CD4-positive, CD25-positive, alpha-beta regulatory T cell (primary cell): ENCODE data around the gene AP1S1. TPM values are rescaled to one million over a fixed set of nuclear protein-coding genes. Genes with fewer than 3 reads are reported as not detected.
"Not testable (repeated sequence)": the region's sequence is repeated elsewhere in the genome, so short reads cannot be mapped to it uniquely, and the experiment has no call there.

Experiments used
- ATAC-seq, 2 donors: fragments of 150-1000 bp; cut with Tn5 transposase; one replicate each; pipeline ENCODE4 v1.10.0; 2021; ENCODE audit warnings: low read depth in 2 of 2, moderate number of reproducible peaks in 2 of 2, moderate library complexity in 1 of 2
- DNase-seq, 3 donors: peaks; one replicate each; pipeline versions ENCODE4 v3.0.0 to v3.0.0-alpha.2; 2012 to 2022; ENCODE audit warnings: mixed read lengths in 1 of 3
- H3K27ac ChIP-seq: one replicate; pipeline ENCODE4 v1.7.0; 2013; ENCODE audit warnings: mild to moderate bottlenecking, low read length; ENCODE audit not compliant: insufficient read depth, poor library complexity, severe bottlenecking
- H3K27me3 ChIP-seq: one replicate; pipeline ENCODE4 v1.7.0; 2013; ENCODE audit warnings: low read length; ENCODE audit not compliant: control insufficient read depth, insufficient read depth
- H3K36me3 ChIP-seq: one replicate; pipeline ENCODE4 v1.7.0; 2013; ENCODE audit warnings: mild to moderate bottlenecking, low read length, moderate library complexity; ENCODE audit not compliant: control insufficient read depth, insufficient read depth
- H3K4me1 ChIP-seq: 2 replicates; pipeline ENCODE4 v1.7.0; 2013; ENCODE audit warnings: mild to moderate bottlenecking, low read length; ENCODE audit not compliant: insufficient read depth, control insufficient read depth, poor library complexity, severe bottlenecking
- H3K4me3 ChIP-seq: one replicate; pipeline ENCODE4 v1.7.0; 2013; ENCODE audit warnings: low read depth, mild to moderate bottlenecking, low read length, moderate library complexity
- H3K9me3 ChIP-seq, 2 experiments: 1 replicate in 1 of 2; 2 replicates in 1 of 2; pipeline ENCODE4 v1.7.0; 2013; ENCODE audit warnings: low read length in 2 of 2, mild to moderate bottlenecking in 1 of 2, moderate library complexity in 1 of 2; ENCODE audit not compliant: control insufficient read depth in 2 of 2
- H3K27ac Mint-ChIP-seq, 3 donors: one replicate each; pipeline ENCODE4 v1.8.0; 2020 to 2022; ENCODE audit warnings: mild to moderate bottlenecking in 3 of 3, mixed read lengths in 3 of 3, moderate library complexity in 2 of 3
- H3K27me3 Mint-ChIP-seq: one replicate; pipeline ENCODE4 v1.8.0; 2022; ENCODE audit warnings: mild to moderate bottlenecking, mixed read lengths
- H3K36me3 Mint-ChIP-seq: one replicate; pipeline ENCODE4 v1.8.0; 2020; ENCODE audit warnings: mixed read lengths
- H3K4me1 Mint-ChIP-seq, 4 donors: one replicate each; pipeline ENCODE4 v1.8.0; 2020 to 2022; ENCODE audit warnings: mixed read lengths in 4 of 4, mild to moderate bottlenecking in 1 of 4
- H3K4me3 Mint-ChIP-seq, 4 donors: one replicate each; pipeline ENCODE4 v1.8.0; 2020 to 2022; ENCODE audit warnings: mild to moderate bottlenecking in 4 of 4, mixed read lengths in 4 of 4, moderate library complexity in 3 of 4
- H3K9me3 Mint-ChIP-seq, 7 donors: one replicate each; pipeline ENCODE4 v1.8.0; 2020 to 2022; ENCODE audit warnings: mixed read lengths in 7 of 7, mild to moderate bottlenecking in 3 of 7, moderate library complexity in 2 of 7
- polyA plus RNA-seq, 4 donors: library from polyadenylated mRNA; unstranded; fragments of 300-500 nt; fragmentation: Illumina TruSeq; gene quantifications; one replicate each; pipeline ENCODE4 v1.2.3, GENCODE V29; 2021
- total RNA-seq: library from RNA; stranded (reverse); gene quantifications from one replicate; pipeline ENCODE4 v1.2.3, GENCODE V29; 2022

The AP1S1 gene
- total and polyA plus RNA-seq, 5 donors from 2014 or later, result 5.4 to 14.5 (median 7.1) TPM

DNA sequence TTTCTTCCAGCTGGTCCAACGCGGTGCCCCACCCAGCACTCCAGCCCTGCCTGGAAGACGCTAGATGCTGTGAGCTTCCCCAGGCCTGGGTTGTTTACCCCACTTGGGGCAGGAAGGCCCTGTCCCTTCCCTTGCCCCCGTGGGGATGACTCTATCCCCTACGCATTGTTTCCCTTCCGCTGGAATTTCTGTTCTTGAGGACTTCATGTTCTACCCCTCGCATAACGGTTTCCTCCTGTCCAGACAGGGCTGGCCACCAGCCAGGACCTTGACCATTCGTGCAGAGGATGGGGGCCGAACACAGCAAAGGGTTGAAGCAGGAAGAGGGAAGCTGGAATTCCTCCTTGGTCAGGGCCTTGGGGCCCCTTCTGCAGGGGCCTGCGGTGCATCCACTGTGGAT lies 42.0 kb upstream of the AP1S1 start:
- Mint-ChIP-seq H3K27ac (no peak overlapping the region), H3K4me1 (no peaks in the 10 kb centered on the region), H3K27me3 (peaks cover 19% of the 10 kb centered on the region), H3K4me3 (no peak overlapping the region), H3K36me3 (no peaks in the 10 kb centered on the region), H3K9me3 (peaks cover 0 to 2% (median 0%) of the 10 kb centered on the region in 7 donors)
- Histone ChIP-seq H3K4me3 (no peak overlapping the region), H3K27ac (no peak overlapping the region), H3K27me3 (no peaks in the 10 kb centered on the region), H3K9me3 (no peaks in the 10 kb centered on the region), H3K36me3 (no peaks in the 10 kb centered on the region), H3K4me1 (no peaks in the 10 kb centered on the region)
- ATAC-seq (no peak), DNase-seq (no peak)

DNA sequence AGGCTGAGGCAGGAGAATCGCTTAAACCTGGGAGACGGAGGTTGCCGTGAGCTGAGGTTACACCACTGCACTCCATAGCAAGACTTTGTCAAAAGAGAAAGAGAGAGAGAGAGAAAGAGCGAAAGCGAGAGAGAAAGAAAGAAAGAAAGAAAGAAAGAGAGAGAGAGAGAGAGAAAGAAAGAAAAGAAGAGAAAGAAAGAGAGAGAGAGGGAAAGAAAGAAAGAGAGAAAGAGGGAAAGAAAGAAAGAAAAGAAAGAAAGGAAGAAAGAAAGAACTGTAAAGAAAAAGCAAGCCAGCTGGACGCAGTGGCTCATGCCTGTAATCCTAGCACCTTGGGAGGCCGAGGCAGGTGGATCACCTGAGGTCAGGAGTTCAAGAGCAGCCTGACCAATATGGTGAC lies 41.1 kb upstream of the AP1S1 start:
- not testable (repeated sequence) for H3K4me3 ChIP-seq, H3K4me1 ChIP-seq, H3K9me3 ChIP-seq, ATAC-seq, H3K36me3 ChIP-seq, H3K4me3 Mint-ChIP-seq, H3K4me1 Mint-ChIP-seq, H3K27me3 ChIP-seq, H3K36me3 Mint-ChIP-seq, DNase-seq, H3K27ac Mint-ChIP-seq, H3K9me3 Mint-ChIP-seq, H3K27ac ChIP-seq
- peaks cover 14% of the 10 kb centered on the region for H3K27me3 Mint-ChIP-seq

DNA sequence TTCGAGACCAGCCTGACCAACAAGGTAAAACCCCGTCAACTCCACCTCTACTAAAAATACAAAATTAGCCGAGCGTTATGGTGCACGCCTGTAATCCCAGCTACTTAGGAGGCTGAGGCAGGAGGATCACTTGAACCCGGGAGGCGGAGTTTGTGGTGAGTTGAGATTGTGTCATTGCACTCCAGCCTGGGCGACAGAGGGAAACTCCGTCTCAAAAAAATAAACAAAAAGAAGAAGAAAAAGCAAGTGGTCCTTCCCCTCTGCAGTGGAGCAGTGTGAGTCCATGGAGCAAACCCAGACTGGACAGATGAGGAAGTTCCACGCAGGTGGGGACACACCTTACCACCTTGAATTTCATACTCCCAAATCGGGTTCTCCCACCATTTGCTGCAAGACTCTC lies 40.4 kb upstream of the AP1S1 start:
- Histone ChIP-seq H3K9me3 (no peaks in the 10 kb centered on the region), H3K27ac (no peak overlapping the region), H3K36me3 (no peaks in the 10 kb centered on the region), H3K4me1 (no peaks in the 10 kb centered on the region), H3K4me3 (no peak overlapping the region), H3K27me3 (no peaks in the 10 kb centered on the region)
- peaks cover 0 to 2% (median 0%) of the 10 kb centered on the region in 7 donors for H3K9me3 Mint-ChIP-seq
- H3K36me3 Mint-ChIP-seq, result no peaks in the 10 kb centered on the region
- peaks cover 14% of the 10 kb centered on the region for H3K27me3 Mint-ChIP-seq
- H3K4me3 Mint-ChIP-seq, result no peak overlapping the region
- DNase-seq, result no peak
- no peaks in the 10 kb centered on the region for H3K4me1 Mint-ChIP-seq
- no peak for ATAC-seq
- no peak overlapping the region for H3K27ac Mint-ChIP-seq

DNA sequence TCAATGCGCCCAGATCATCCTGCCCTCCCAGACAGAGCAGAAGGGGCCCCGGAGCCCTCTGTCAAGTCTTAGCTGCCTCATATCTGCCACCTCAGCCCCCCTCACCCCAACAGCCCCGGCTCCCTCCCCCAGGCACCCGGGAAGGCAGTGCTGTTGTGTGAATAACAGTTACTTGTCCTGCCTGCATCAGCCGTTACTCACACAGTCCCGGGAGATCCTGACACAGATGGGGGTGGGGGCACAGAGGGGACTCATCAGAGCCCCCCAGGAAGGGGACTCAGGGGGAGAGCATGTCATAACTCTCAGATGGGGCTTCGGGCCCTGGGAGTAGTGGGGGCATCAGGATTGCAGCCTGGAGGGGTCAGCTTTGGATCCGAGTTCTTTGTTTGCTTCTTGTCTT lies 39.8 kb upstream of the AP1S1 start:
- Histone ChIP-seq H3K36me3 (no peaks in the 10 kb centered on the region), H3K27me3 (no peaks in the 10 kb centered on the region), H3K4me3 (no peak overlapping the region), H3K4me1 (no peaks in the 10 kb centered on the region), H3K9me3 (no peaks in the 10 kb centered on the region), H3K27ac (no peak overlapping the region)
- no peak for DNase-seq
- Mint-ChIP-seq H3K4me1 (no peaks in the 10 kb centered on the region), H3K36me3 (no peaks in the 10 kb centered on the region), H3K27ac (no peak overlapping the region), H3K27me3 (peaks cover 12% of the 10 kb centered on the region), H3K9me3 (peaks cover 0 to 2% (median 0%) of the 10 kb centered on the region in 7 donors), H3K4me3 (no peak overlapping the region)
- ATAC-seq, result no peak

DNA sequence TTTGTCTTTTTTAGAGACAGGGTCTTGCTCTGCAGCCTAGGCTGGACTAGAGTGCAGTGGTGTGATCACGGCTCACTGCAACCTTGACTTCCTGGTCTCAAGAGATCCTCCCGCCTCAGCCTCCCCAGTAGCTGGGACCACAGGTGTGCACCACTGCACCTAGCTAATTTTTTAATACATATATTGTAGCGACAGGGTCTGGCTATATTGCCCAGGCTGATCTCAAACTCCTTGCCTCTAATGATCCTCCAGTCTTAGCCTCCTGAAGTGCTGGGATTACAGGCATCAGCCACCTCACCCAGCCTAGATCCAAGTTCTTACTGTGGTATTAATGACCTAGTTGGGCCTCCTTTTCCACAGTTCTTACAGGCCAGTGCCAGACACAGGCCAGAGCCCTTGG lies 39.1 kb upstream of the AP1S1 start:
- peaks cover 9% of the 10 kb centered on the region for H3K27me3 Mint-ChIP-seq
- H3K9me3 Mint-ChIP-seq, result peaks cover 0 to 5% (median 0%) of the 10 kb centered on the region in 7 donors
- no peaks in the 10 kb centered on the region for H3K4me1 Mint-ChIP-seq
- no peaks in the 10 kb centered on the region for H3K9me3 ChIP-seq
- no peaks in the 10 kb centered on the region for H3K27me3 ChIP-seq
- H3K36me3 ChIP-seq, result no peaks in the 10 kb centered on the region
- no peak overlapping the region for H3K27ac Mint-ChIP-seq
- DNase-seq, result no peak
- no peaks in the 10 kb centered on the region for H3K36me3 Mint-ChIP-seq
- no peak overlapping the region for H3K4me3 Mint-ChIP-seq
- H3K4me1 ChIP-seq, result no peaks in the 10 kb centered on the region
- no peak overlapping the region for H3K4me3 ChIP-seq
- ATAC-seq, result no peak
- H3K27ac ChIP-seq, result no peak overlapping the region

DNA sequence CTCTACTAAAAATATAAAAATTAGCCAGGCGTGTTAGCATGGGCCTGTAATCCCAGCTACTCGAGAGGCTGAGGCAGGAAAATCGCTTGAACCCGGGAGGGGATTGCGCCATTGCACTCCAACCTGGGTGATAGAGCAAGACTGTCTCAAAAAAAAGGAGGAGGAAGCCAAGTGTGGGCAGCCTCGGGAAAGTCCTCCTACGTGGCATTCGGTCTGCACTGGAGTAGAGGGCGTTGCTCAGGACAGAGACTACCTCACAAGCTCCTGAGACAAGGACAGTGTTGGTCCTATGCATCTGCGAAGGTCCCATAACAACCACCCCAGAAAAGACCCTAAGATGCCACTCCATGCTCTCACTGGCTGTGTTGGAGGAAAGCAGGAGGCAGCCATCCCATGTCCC lies 37.4 kb upstream of the AP1S1 start:
- no peaks in the 10 kb centered on the region for H3K36me3 Mint-ChIP-seq
- no peaks in the 10 kb centered on the region for H3K9me3 ChIP-seq
- H3K9me3 Mint-ChIP-seq, result peaks cover 0 to 5% (median 0%) of the 10 kb centered on the region in 7 donors
- DNase-seq (no peak), ATAC-seq (no peak)
- no peaks in the 10 kb centered on the region for H3K36me3 ChIP-seq
- no peak overlapping the region for H3K27ac ChIP-seq
- H3K27me3 ChIP-seq, result no peaks in the 10 kb centered on the region
- no peak overlapping the region for H3K4me3 ChIP-seq
- no peak overlapping the region for H3K4me3 Mint-ChIP-seq
- H3K4me1 Mint-ChIP-seq, result peaks cover 0 to under 1% (median 0%) of the 10 kb centered on the region in 4 donors
- no peaks in the 10 kb centered on the region for H3K4me1 ChIP-seq
- H3K27me3 Mint-ChIP-seq, result peaks cover 19% of the 10 kb centered on the region
- H3K27ac Mint-ChIP-seq, result no peak overlapping the region

DNA sequence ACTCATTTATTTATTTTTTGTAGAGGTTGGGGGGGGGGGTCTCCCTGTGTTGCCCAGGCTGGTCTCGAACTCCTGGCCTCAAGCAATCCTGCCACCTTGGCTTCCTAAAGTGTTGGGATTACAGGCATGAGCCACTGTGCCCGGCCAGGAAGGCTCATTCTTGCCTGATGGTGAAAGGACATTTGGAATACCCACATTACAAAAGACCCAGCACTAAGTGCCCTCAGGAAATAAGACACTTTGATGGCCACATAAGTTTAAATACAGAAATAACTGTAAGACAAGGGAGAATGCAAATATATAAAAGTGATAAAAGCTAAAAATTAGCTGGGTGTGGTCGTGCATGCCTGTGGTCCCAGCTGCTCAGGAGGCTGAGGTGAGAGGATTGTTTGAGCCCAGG lies 35.4 kb upstream of the AP1S1 start:
- Mint-ChIP-seq H3K9me3 (peaks cover 0 to 5% (median 0%) of the 10 kb centered on the region in 7 donors), H3K36me3 (no peaks in the 10 kb centered on the region), H3K4me1 (peaks cover 0 to 5% (median 0%) of the 10 kb centered on the region in 4 donors), H3K27ac (no peak overlapping the region), H3K4me3 (no peak overlapping the region), H3K27me3 (peaks cover 30% of the 10 kb centered on the region)
- Histone ChIP-seq H3K4me1 (no peaks in the 10 kb centered on the region), H3K4me3 (no peak overlapping the region), H3K9me3 (no peaks in the 10 kb centered on the region), H3K27ac (no peak overlapping the region), H3K27me3 (peaks cover 6% of the 10 kb centered on the region), H3K36me3 (no peaks in the 10 kb centered on the region)
- DNase-seq (no peak), ATAC-seq (no peak)

DNA sequence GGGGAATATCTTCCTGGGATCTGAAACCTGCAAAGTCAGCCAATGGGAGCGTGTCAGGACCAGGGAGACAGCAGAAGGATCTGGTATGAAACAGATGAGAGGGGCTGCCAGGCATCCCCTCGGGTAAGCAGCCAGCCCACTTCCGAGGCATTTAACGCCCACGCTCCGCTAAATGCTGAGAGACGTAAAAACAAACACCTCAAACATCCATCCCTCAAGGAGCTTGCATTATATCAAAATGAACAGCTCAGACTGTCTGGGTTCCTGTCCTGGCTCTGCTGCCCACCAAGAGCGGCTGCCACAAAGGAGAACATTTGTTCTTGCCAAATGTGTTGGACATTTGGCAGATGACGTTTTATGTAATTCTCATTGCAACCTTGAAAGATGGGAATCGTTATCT lies 34.4 kb upstream of the AP1S1 start:
- DNase-seq, result no peak
- Histone ChIP-seq H3K4me1 (no peaks in the 10 kb centered on the region), H3K36me3 (no peaks in the 10 kb centered on the region), H3K27me3 (peaks cover 10% of the 10 kb centered on the region), H3K9me3 (no peaks in the 10 kb centered on the region), H3K4me3 (no peak overlapping the region), H3K27ac (no peak overlapping the region)
- H3K9me3 Mint-ChIP-seq, result peaks cover 0 to 4% (median 0%) of the 10 kb centered on the region in 7 donors
- peaks cover 36% of the 10 kb centered on the region for H3K27me3 Mint-ChIP-seq
- no peak for ATAC-seq
- no peak overlapping the region for H3K4me3 Mint-ChIP-seq
- no peak overlapping the region for H3K27ac Mint-ChIP-seq
- no peaks in the 10 kb centered on the region for H3K36me3 Mint-ChIP-seq
- H3K4me1 Mint-ChIP-seq, result peaks cover 0 to 5% (median 3%) of the 10 kb centered on the region in 4 donors
